HEK293 (cell line): ENCODE results near the gene PHAF1.

Source experiments
- KLF8 ChIP-seq: fragments of 450-650 bp; formaldehyde crosslinking; IDR thresholded peaks from 2 replicates; pipeline ENCODE4 v1.5.1; 2016; ENCODE audit warnings: missing biosample characterization, missing genetic modification characterization
- RBAK ChIP-seq: fragments of 450-650 bp; formaldehyde crosslinking; IDR thresholded peaks from 2 replicates; pipeline ENCODE4 v1.5.1; 2016; ENCODE audit warnings: missing biosample characterization, missing genetic modification characterization
- ZBTB1 ChIP-seq: fragments of 450-650 bp; formaldehyde crosslinking; IDR thresholded peaks from 2 replicates; pipeline ENCODE4 v1.5.1; 2016; ENCODE audit warnings: missing biosample characterization, missing genetic modification characterization
- ZNF274 ChIP-seq, 2 experiments: fragments of 200-500 bp in 1 of 2; fragments of 450-650 bp in 1 of 2; sonication (Bioruptor generic) in 1 of 2; formaldehyde crosslinking in 1 of 2; IDR thresholded peaks; 2 replicates each; pipeline versions ENCODE4 v1.5.1 to v1.6.1; 2014 to 2016; ENCODE audit warnings: borderline replicate concordance in 1 of 2, inconsistent platforms in 1 of 2, low read length in 1 of 2, missing biosample characterization in 1 of 2, missing genetic modification characterization in 1 of 2
- ZNF391 ChIP-seq: fragments of 450-650 bp; formaldehyde crosslinking; IDR thresholded peaks from 2 replicates; pipeline ENCODE4 v1.5.1; 2016; ENCODE audit warnings: low read depth, missing biosample characterization, missing genetic modification characterization, borderline replicate concordance
- ZNF560 ChIP-seq: fragments of 450-650 bp; formaldehyde crosslinking; IDR thresholded peaks from 2 replicates; pipeline ENCODE4 v1.5.1; 2017; ENCODE audit warnings: missing biosample characterization, missing genetic modification characterization, borderline replicate concordance
- ZNF658 ChIP-seq: fragments of 450-650 bp; formaldehyde crosslinking; IDR thresholded peaks from 2 replicates; pipeline ENCODE4; 2016; ENCODE audit warnings: missing biosample characterization, missing genetic modification characterization
- ZNF747 ChIP-seq: fragments of 450-650 bp; formaldehyde crosslinking; IDR thresholded peaks from 2 replicates; pipeline ENCODE4 v1.5.1; 2016; ENCODE audit warnings: missing biosample characterization, missing genetic modification characterization
- ZNF776 ChIP-seq: fragments of 450-650 bp; formaldehyde crosslinking; IDR thresholded peaks from 2 replicates; pipeline ENCODE4 v1.5.0; 2017; ENCODE audit warnings: missing biosample characterization, missing genetic modification characterization, borderline replicate concordance
- TF ChIP-seq, protein P1 (sequence below): fragments of 450-650 bp; formaldehyde crosslinking; IDR thresholded peaks from 2 replicates; pipeline ENCODE4 v1.5.1; 2016; ENCODE audit warnings: missing biosample characterization, missing genetic modification characterization
- TF ChIP-seq, protein P2 (sequence below): fragments of 450-650 bp; formaldehyde crosslinking; IDR thresholded peaks from 2 replicates; pipeline ENCODE4 v1.5.1; 2016; ENCODE audit warnings: missing biosample characterization, missing genetic modification characterization
- TF ChIP-seq, protein P3 (sequence below): fragments of 450-650 bp; formaldehyde crosslinking; IDR thresholded peaks from 2 replicates; pipeline ENCODE4 v1.5.1; 2016; ENCODE audit warnings: missing biosample characterization, missing genetic modification characterization

DNA sequence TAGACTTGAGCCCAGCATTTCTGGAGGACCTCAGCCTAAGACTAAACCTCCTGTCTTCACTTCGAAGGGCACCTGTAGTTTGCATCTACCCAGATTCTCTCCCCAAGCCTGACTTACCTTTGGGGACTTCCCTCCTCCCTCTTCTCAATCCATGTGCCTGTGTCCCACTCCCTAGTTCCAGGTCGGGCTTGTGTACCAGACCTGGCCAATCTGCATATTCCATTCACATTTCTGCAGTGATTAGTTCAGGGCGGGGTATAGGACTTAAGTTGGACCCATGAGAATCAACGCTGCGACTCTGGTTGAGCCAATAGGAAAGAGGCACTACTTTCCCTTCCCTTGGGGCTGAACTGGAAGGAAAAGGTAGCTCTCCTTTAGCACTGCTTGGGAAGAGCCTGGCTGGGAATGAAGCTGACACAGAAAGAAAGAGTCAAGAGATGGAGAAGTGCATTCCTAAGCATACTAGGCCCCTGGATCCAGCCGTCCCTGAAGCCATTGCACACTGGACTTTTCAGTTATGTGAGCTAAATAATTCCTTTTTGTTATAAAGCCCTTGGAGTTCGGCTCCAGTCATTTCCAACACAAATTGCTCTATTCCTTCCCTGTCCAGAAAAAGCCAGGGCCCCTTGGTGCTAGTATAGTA, 47.5 kb downstream of the PHAF1 start:
- TF ChIP-seq, protein P1, sequence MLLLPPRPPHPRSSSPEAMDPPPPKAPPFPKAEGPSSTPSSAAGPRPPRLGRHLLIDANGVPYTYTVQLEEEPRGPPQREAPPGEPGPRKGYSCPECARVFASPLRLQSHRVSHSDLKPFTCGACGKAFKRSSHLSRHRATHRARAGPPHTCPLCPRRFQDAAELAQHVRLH: no peak
- TF ChIP-seq, protein P2, sequence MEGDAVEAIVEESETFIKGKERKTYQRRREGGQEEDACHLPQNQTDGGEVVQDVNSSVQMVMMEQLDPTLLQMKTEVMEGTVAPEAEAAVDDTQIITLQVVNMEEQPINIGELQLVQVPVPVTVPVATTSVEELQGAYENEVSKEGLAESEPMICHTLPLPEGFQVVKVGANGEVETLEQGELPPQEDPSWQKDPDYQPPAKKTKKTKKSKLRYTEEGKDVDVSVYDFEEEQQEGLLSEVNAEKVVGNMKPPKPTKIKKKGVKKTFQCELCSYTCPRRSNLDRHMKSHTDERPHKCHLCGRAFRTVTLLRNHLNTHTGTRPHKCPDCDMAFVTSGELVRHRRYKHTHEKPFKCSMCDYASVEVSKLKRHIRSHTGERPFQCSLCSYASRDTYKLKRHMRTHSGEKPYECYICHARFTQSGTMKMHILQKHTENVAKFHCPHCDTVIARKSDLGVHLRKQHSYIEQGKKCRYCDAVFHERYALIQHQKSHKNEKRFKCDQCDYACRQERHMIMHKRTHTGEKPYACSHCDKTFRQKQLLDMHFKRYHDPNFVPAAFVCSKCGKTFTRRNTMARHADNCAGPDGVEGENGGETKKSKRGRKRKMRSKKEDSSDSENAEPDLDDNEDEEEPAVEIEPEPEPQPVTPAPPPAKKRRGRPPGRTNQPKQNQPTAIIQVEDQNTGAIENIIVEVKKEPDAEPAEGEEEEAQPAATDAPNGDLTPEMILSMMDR (tag by site-specific recombination): no peak
- no peak for TF ChIP-seq ZNF747 (tag by site-specific recombination)
- TF ChIP-seq ZNF274 (IDR thresholded peaks at IDR 0.05; ENCODE audit: low read length): no peak
- TF ChIP-seq ZNF274 (tag by site-specific recombination; IDR thresholded peaks at IDR 0.05; ENCODE audit: borderline replicate concordance): no peak
- TF ChIP-seq ZNF776 (tag by site-specific recombination): no peak
- no peak for TF ChIP-seq ZNF560 (tag by site-specific recombination)
- TF ChIP-seq ZNF658 (tag by site-specific recombination): no peak
- no peak for TF ChIP-seq KLF8 (tag by site-specific recombination)
- no peak for TF ChIP-seq ZNF391 (tag by site-specific recombination)
- TF ChIP-seq, protein P3, sequence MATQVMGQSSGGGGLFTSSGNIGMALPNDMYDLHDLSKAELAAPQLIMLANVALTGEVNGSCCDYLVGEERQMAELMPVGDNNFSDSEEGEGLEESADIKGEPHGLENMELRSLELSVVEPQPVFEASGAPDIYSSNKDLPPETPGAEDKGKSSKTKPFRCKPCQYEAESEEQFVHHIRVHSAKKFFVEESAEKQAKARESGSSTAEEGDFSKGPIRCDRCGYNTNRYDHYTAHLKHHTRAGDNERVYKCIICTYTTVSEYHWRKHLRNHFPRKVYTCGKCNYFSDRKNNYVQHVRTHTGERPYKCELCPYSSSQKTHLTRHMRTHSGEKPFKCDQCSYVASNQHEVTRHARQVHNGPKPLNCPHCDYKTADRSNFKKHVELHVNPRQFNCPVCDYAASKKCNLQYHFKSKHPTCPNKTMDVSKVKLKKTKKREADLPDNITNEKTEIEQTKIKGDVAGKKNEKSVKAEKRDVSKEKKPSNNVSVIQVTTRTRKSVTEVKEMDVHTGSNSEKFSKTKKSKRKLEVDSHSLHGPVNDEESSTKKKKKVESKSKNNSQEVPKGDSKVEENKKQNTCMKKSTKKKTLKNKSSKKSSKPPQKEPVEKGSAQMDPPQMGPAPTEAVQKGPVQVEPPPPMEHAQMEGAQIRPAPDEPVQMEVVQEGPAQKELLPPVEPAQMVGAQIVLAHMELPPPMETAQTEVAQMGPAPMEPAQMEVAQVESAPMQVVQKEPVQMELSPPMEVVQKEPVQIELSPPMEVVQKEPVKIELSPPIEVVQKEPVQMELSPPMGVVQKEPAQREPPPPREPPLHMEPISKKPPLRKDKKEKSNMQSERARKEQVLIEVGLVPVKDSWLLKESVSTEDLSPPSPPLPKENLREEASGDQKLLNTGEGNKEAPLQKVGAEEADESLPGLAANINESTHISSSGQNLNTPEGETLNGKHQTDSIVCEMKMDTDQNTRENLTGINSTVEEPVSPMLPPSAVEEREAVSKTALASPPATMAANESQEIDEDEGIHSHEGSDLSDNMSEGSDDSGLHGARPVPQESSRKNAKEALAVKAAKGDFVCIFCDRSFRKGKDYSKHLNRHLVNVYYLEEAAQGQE: no peak
- TF ChIP-seq ZBTB1: no peak
- TF ChIP-seq RBAK (tag by site-specific recombination): no peak
